SKM-1 treated with dmso at 0.1 percent for 144 hours (cell line): ENCODE results near the gene ERC2.

Experiments
- DNase-seq: peaks from one replicate; lab custom pipeline; 2025; ENCODE audit not compliant: unreplicated experiment; lab: John Stamatoyannopoulos, UW

The ERC2 gene

GRCh38 chr3:55572816-55573215, 895.5 kb downstream of the ERC2 start:
- no peak for DNase-seq

GRCh38 chr3:55571913-55572312, 896.4 kb downstream of the ERC2 start:
- no peak for DNase-seq

- no peak for DNase-seq
Measured at GRCh38 chr3:55571216-55571813, 897.0 kb downstream of the ERC2 start.

- DNase-seq: no peak
Measured at GRCh38 chr3:55570271-55570711, 898.0 kb downstream of the ERC2 start.

- no peak for DNase-seq
Measured at GRCh38 chr3:55569033-55569599, 899.2 kb downstream of the ERC2 start.

GRCh38 chr3:55567615-55568014, 900.7 kb downstream of the ERC2 start:
- no peak for DNase-seq

GRCh38 chr3:55567121-55567520, 901.1 kb downstream of the ERC2 start:
- DNase-seq: no peak

- DNase-seq: no peak
Measured at GRCh38 chr3:55565521-55565920, 902.7 kb downstream of the ERC2 start.

- DNase-seq: no peak
Measured at GRCh38 chr3:55564726-55565125, 903.5 kb downstream of the ERC2 start.

- DNase-seq: no peak
Measured at GRCh38 chr3:55562700-55563099, 905.6 kb downstream of the ERC2 start.

GRCh38 chr3:55559500-55560423, 908.5 kb downstream of the ERC2 start:
- DNase-seq: no peak

GRCh38 chr3:55558316-55558715, 910.0 kb downstream of the ERC2 start:
- no peak for DNase-seq

GRCh38 chr3:55557549-55557948, 910.7 kb downstream of the ERC2 start:
- no peak for DNase-seq

- DNase-seq: no peak
Measured at GRCh38 chr3:55556619-55557537, 911.4 kb downstream of the ERC2 start.

- DNase-seq: no peak
Measured at GRCh38 chr3:55555873-55556618, 912.2 kb downstream of the ERC2 start.

- DNase-seq: no peak
Measured at GRCh38 chr3:55554634-55555425, 913.4 kb downstream of the ERC2 start.

- no peak for DNase-seq
Measured at GRCh38 chr3:55551644-55552043, 916.6 kb downstream of the ERC2 start.

- no peak for DNase-seq
Measured at GRCh38 chr3:55549177-55549576, 919.1 kb downstream of the ERC2 start.

GRCh38 chr3:55546866-55547669, 921.2 kb downstream of the ERC2 start:
- no peak for DNase-seq
